Stimulated activated CD4-positive, alpha-beta T cell treated with anti-CD3 and anti-CD28 coated beads, Interleukin-1b, Interleukin-23, amount 100 ng/mL, for 24 hours (primary cell): ENCODE results near the gene TCTN2.

Experiments
- DNase-seq, 4 experiments: peaks; one replicate each; pipeline ENCODE4 v3.0.0-alpha.2; 2020; ENCODE audit warnings: low read depth in 4 of 4, low spot score in 1 of 4

Gene TCTN2

DNA sequence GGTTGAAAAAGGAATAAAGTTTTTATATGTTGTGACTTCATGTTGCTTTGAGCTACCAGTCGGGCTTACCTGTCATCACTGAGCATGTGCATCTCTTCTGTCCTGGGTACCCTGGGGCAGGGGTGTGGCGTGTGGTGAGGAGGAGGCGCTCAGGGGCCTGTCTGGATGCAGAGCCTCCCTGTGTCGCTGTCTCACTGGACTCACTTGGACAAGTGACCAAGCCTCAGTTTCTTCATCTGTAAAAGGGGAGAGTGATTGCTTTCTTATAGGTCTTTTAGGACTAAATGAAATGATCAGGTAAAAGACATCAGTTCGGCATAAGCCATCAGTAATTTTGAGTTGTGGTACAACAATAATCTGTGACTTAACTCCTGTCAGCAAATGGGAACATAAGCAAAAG, 63.4 kb downstream of the TCTN2 start:
- DNase-seq = no peak

DNA sequence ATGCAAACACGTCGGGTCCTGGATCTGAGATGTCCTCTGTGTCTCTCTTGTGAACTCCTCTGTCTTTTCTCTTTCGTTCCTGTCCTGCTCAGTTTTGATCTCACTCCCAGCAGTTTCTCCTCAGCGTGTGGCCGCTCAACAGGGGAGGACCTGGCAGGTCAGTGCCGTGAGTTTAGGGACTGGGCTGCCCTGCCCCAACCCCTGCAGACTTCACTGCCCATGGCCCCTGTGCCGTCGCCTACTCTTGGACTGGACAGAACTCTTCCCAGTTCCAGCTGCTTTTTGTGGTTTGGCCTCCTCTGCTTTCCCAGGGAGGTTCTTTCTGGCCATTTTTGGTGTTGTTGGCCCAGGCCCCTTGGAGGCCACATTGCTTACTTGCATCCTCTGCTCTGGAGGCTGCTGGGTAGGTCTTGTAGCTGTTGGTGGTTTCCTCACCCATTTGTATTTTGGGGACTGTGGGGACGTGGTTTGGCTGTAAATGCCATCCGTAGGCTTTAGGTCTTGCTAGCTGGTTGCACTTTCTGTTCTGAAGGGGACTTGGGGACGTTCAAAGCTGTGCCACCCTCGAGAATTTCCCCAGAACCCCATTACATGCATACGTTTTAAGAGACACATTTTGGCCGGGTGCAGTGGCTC, 71.1 kb downstream of the TCTN2 start:
- no peak for DNase-seq

DNA sequence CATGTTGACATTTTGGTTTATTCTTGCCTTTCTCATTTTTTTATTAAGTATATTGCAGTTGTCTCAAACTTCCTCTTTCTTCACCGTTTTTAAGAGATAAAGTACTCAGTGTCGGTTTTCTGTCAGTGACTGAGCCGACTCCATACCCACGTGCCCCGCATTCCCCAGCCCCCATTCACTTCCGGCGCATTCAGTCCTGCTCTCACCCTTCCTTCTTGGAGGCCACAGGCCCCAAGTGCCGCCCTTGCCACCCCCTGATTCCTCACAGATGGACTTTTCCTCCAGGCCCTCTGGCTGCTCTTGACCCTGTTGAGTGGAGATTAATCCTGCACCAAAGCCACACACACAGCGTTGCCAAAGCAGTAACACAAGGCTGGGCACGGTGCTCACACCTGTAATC, 72.1 kb downstream of the TCTN2 start:
- DNase-seq = no peak

DNA sequence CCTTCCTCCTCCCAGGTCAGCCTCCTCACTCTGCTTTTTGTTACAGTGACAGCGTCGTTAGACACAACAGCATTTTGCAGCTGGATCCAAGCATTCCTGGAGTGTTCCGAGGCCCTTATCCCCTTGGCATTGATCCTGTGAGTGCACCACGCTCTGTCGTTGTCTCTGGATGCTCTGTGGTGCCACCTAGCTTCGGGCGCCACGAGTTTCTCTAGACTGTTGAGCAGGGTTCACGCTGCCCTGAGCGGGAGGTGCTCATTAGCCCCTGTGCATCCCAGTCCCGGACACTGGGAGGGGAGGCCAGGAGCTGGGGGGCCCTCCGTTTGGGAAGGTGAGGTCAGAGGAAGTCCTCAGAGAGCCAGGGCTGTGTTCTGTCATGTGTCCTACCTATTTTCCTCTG, 73.9 kb downstream of the TCTN2 start:
- DNase-seq = no peak

DNA sequence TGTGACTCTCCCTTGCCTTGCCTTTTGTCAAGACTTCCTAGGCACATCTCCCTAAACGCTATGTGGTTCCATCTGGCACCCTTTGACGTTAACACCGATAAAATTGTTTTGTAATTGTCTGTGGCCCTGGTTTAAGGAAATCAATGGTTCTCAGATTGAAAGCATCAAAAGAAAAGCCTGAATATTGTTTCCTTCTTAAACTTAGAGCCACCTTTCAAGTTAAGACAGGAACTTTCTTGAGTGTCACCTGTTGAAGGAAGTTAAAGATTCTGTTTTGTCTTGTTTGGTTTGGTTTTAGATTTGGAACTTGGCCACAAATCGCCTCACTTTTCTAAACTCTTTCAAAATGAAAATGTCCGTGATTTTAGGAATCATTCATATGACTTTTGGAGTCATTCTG, 76.4 kb downstream of the TCTN2 start:
- no peak for DNase-seq

DNA sequence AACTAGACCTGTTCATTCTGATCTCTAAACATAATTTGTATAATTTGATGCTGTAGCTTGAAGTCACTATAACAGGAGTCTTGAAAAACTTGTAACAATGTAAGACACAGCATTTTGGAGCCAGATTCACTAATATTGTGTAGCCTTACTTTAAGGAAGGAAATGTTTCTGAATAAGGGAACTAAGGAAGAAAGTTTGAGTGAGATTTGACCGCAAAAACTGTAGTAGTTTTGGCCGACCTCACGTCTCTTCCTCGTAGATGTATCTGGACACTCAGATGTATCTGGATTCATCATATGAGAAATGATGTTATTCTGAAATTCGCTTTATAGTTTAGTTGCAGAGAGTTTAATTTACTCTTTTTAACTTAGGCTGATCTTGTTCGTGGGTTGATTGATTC, 77.2 kb downstream of the TCTN2 start:
- no peak for DNase-seq

DNA sequence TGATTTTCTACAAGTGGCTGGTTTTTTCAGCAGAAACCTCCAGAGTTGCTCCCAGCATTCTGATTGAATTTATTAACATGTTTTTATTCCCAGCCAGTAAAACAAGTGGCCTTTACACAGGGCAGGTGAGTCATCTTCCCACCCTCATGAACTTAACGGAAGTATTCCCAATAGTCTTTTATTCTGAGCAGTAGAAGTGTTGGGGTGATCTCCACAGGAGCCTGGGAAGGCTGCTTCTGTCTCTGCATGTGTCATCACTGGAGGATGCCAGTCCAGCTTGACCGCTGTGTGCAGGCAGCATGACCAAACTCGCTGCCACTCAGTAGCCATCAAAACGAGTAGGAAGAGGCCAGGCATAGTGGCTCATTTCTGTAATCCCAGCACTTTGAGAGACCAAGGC, 77.7 kb downstream of the TCTN2 start:
- DNase-seq = no peak

DNA sequence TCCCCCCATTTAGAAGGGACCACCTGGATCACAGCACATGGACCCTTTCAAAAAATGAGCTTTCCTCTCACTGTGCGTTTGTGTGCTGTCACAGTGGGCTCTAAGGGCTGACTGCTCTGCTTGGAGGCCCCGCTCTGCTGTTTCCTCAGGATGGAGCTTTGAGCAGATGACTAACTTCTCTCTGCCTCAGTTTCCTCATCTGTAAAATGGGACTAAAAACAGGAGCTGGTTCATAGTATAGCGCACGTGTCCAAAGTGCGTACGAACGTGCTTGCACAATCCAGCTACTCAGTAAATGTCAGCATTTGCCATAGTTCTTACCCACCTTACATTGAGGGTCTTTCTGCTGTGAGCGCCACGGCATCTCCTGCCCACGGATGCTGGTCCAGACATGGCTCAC, 78.4 kb downstream of the TCTN2 start:
- DNase-seq = no peak

DNA sequence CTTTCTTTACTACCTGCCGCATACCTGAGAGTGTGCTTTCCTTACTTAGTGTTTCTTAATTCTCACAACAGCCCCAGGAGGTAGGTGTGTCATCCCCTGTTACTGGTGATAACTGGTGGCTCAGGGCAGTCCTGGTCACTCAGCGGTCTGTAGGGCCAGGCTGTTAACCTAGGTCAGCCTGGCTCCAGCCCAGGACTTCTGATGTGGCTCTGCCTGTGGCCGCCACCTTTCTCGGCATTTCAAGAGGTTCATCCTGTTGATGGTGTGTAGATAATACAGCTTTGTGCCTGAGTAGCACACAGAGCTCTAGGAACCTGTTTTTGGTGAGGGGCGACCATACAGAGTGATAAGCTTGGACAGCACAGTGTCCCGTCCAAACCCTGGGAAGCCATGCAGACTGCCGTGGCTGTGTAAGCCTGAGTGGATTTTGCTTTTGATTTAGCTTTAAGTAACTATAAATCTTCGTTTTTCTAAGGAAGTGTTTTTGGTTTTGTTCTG, 79.3 kb downstream of the TCTN2 start:
- no peak for DNase-seq

DNA sequence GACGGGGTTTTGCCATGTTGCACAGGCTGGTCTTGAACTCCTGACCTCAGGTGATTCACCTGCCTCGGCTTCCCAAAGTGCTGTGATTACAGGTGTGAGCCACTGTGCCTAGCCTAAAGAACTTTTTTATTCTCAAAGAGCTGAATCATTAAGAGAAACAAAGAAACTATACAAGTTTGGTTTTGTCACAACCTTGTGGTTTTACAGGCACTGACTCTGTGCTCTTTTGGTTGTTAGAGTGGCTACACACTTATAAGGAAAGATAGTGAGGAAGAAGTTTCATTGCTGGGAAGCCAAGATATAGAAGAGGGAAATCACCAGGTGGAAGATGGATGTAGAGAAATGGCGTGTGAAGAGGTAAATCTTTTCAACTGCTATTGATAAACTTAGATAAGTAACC, 81.1 kb downstream of the TCTN2 start:
- DNase-seq = no peak

DNA sequence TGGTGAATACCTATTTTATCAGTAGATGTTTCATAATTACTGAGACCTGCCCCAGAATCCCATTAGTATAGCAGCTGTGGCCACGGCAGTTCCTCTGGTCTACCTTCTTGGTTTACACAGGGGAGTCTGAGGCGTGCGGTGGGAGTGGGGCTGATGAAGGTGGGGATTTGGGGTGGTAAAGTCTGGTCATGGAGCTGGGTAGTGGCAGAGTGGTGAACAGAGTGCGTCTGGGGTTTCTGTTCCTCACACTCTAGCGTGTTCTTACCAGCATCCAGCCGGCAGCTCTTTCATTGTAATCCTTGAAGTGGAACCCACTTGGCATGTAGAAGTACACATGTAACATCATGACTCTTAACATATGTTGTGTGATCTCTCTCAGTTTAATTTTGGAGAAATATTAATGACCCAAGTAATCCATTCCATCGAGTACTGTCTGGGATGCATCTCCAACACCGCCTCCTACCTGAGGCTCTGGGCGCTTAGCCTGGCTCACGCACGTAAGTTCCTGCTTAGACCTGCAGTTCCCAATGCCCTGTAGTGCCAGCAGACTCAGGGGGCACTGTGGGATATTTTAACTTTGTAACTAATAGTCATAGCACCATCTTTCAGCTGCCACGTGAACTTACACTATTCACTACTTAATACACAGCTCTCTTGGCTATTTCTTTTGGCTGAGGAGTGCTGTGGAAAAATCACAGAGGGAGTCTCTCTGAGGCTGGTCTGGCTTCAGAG, 83.3 kb downstream of the TCTN2 start:
- no peak for DNase-seq

DNA sequence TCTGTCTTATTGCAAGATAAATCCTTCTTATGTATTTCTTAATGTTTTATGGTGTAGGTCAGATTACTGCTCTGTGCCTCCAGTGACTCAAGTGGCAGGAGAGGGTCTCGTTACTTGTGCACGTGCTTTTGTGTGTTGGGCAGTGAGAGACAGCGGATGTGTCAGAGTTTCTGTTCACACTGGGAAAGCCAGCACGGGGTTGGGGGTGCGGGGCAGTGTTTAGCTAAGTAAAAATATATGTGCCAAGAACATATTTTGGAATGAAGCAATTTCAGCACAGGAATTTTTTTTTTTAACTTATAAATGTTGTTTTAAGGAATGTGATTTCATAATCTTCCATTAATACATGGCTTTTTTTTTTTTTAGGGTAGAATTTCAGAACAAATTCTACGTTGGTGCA, 86.6 kb downstream of the TCTN2 start:
- no peak for DNase-seq
